HEK293 (cell line): ENCODE results near the gene FIBP.

ENCODE experiments used
- HOXA7 ChIP-seq: sonication (generic); formaldehyde crosslinking; IDR thresholded peaks from 2 replicates; pipeline ENCODE4 v1.8.1; 2022; ENCODE audit warnings: missing genetic modification reagents, borderline replicate concordance
- KLF9 ChIP-seq: fragments of 450-650 bp; formaldehyde crosslinking; IDR thresholded peaks from 2 replicates; pipeline ENCODE4 v1.5.1; 2016; ENCODE audit warnings: missing biosample characterization, missing genetic modification characterization, low read depth
- SCRT1 ChIP-seq: fragments of 450-650 bp; formaldehyde crosslinking; IDR thresholded peaks from 2 replicates; pipeline ENCODE4 v1.5.1; 2016; ENCODE audit warnings: missing biosample characterization, missing genetic modification characterization, borderline replicate concordance
- SETDB1 ChIP-seq: IDR thresholded peaks from one replicate; pipeline ENCODE4 v1.6.1; 2017; ENCODE audit warnings: mild to moderate bottlenecking, low read length, moderate library complexity, mixed read lengths; ENCODE audit not compliant: insufficient read length
- TCF7L2 ChIP-seq: IDR thresholded peaks from 2 replicates; pipeline ENCODE4 v1.6.1; 2011; ENCODE audit warnings: low read depth, mild to moderate bottlenecking, inconsistent platforms, low read length, moderate library complexity, borderline replicate concordance
- YY1 ChIP-seq: fragments of 450-650 bp; formaldehyde crosslinking; IDR thresholded peaks from 2 replicates; pipeline ENCODE4 v1.5.1; 2018; ENCODE audit warnings: missing biosample characterization, missing genetic modification characterization
- YY2 ChIP-seq: fragments of 450-650 bp; formaldehyde crosslinking; IDR thresholded peaks from 2 replicates; pipeline ENCODE4 v1.5.1; 2016; ENCODE audit warnings: missing biosample characterization, missing genetic modification characterization
- ZBTB21 ChIP-seq: fragments of 450-650 bp; formaldehyde crosslinking; IDR thresholded peaks from 2 replicates; pipeline ENCODE4 v1.5.1; 2017; ENCODE audit warnings: missing biosample characterization, missing genetic modification characterization
- ZNF214 ChIP-seq: fragments of 450-650 bp; formaldehyde crosslinking; IDR thresholded peaks from 2 replicates; pipeline ENCODE4 v1.5.1; 2017; ENCODE audit warnings: missing biosample characterization, mild to moderate bottlenecking, missing genetic modification characterization, borderline replicate concordance
- ZNF221 ChIP-seq: fragments of 450-650 bp; formaldehyde crosslinking; IDR thresholded peaks from 2 replicates; pipeline ENCODE4 v1.5.1; 2017; ENCODE audit warnings: missing biosample characterization, missing genetic modification characterization, borderline replicate concordance
- ZNF248 ChIP-seq: fragments of 450-650 bp; formaldehyde crosslinking; IDR thresholded peaks from 2 replicates; pipeline ENCODE4 v1.5.1; 2017; ENCODE audit warnings: missing biosample characterization, missing genetic modification characterization
- ZNF302 ChIP-seq: fragments of 450-650 bp; formaldehyde crosslinking; IDR thresholded peaks from 2 replicates; pipeline ENCODE4 v1.5.1; 2016; ENCODE audit warnings: missing biosample characterization, missing genetic modification characterization, low read depth
- ZNF416 ChIP-seq: fragments of 450-650 bp; formaldehyde crosslinking; IDR thresholded peaks from 2 replicates; pipeline ENCODE4 v1.5.1; 2016; ENCODE audit warnings: missing biosample characterization, missing genetic modification characterization
- ZNF423 ChIP-seq: fragments of 450-650 bp; formaldehyde crosslinking; IDR thresholded peaks from 2 replicates; pipeline ENCODE4 v1.5.1; 2016; ENCODE audit warnings: missing biosample characterization, missing genetic modification characterization
- ZNF426 ChIP-seq: fragments of 450-650 bp; formaldehyde crosslinking; IDR thresholded peaks from 2 replicates; pipeline ENCODE4 v1.5.1; 2017; ENCODE audit warnings: missing biosample characterization, missing genetic modification characterization, mild to moderate bottlenecking, inconsistent platforms, moderate library complexity
- ZNF473 ChIP-seq: fragments of 450-650 bp; formaldehyde crosslinking; IDR thresholded peaks from 2 replicates; pipeline ENCODE4 v1.5.1; 2017; ENCODE audit warnings: missing biosample characterization, missing genetic modification characterization
- ZNF548 ChIP-seq: fragments of 450-650 bp; formaldehyde crosslinking; IDR thresholded peaks from 2 replicates; pipeline ENCODE4 v1.5.1; 2016; ENCODE audit warnings: missing biosample characterization, missing genetic modification characterization
- ZNF560 ChIP-seq: fragments of 450-650 bp; formaldehyde crosslinking; IDR thresholded peaks from 2 replicates; pipeline ENCODE4 v1.5.1; 2017; ENCODE audit warnings: missing biosample characterization, missing genetic modification characterization, borderline replicate concordance
- ZNF701 ChIP-seq: fragments of 450-650 bp; formaldehyde crosslinking; IDR thresholded peaks from 2 replicates; pipeline ENCODE4 v1.5.1; 2016; ENCODE audit warnings: missing biosample characterization, missing genetic modification characterization
- ZNF791 ChIP-seq: fragments of 450-650 bp; formaldehyde crosslinking; IDR thresholded peaks from 2 replicates; pipeline ENCODE4 v1.5.1; 2016; ENCODE audit warnings: missing biosample characterization, missing genetic modification characterization
- ZNF792 ChIP-seq: fragments of 450-650 bp; formaldehyde crosslinking; IDR thresholded peaks from 2 replicates; pipeline ENCODE4 v1.5.1; 2016; ENCODE audit warnings: missing biosample characterization, missing genetic modification characterization
- ZNF843 ChIP-seq: fragments of 450-650 bp; formaldehyde crosslinking; IDR thresholded peaks from 2 replicates; pipeline ENCODE4 v1.5.1; 2016; ENCODE audit warnings: missing biosample characterization, missing genetic modification characterization
- TF ChIP-seq, protein P1 (sequence below): fragments of 450-650 bp; formaldehyde crosslinking; IDR thresholded peaks from 2 replicates; pipeline ENCODE4 v1.5.1; 2016; ENCODE audit warnings: missing biosample characterization, missing genetic modification characterization
- TF ChIP-seq, protein P2 (sequence below): fragments of 450-650 bp; formaldehyde crosslinking; IDR thresholded peaks from 2 replicates; pipeline ENCODE4 v1.5.1; 2016; ENCODE audit warnings: missing biosample characterization, missing genetic modification characterization, low read depth
- TF ChIP-seq, protein P3 (sequence below): fragments of 450-650 bp; formaldehyde crosslinking; IDR thresholded peaks from 2 replicates; pipeline ENCODE4 v1.5.1; 2016; ENCODE audit warnings: missing biosample characterization, missing genetic modification characterization
- TF ChIP-seq, protein P4 (sequence below): fragments of 450-650 bp; formaldehyde crosslinking; IDR thresholded peaks from 2 replicates; pipeline ENCODE4 v1.5.1; 2016; ENCODE audit warnings: missing biosample characterization, missing genetic modification characterization
- TF ChIP-seq, protein P5 (sequence below): fragments of 450-650 bp; formaldehyde crosslinking; IDR thresholded peaks from 2 replicates; pipeline ENCODE4 v1.5.1; 2016; ENCODE audit warnings: missing biosample characterization, missing genetic modification characterization
- TF ChIP-seq, protein P6 (sequence below): fragments of 450-650 bp; formaldehyde crosslinking; optimal IDR thresholded peaks from 2 replicates; pipeline ENCODE3; 2016; ENCODE audit warnings: missing biosample characterization, mild to moderate bottlenecking, missing genetic modification characterization

Gene FIBP

DNA sequence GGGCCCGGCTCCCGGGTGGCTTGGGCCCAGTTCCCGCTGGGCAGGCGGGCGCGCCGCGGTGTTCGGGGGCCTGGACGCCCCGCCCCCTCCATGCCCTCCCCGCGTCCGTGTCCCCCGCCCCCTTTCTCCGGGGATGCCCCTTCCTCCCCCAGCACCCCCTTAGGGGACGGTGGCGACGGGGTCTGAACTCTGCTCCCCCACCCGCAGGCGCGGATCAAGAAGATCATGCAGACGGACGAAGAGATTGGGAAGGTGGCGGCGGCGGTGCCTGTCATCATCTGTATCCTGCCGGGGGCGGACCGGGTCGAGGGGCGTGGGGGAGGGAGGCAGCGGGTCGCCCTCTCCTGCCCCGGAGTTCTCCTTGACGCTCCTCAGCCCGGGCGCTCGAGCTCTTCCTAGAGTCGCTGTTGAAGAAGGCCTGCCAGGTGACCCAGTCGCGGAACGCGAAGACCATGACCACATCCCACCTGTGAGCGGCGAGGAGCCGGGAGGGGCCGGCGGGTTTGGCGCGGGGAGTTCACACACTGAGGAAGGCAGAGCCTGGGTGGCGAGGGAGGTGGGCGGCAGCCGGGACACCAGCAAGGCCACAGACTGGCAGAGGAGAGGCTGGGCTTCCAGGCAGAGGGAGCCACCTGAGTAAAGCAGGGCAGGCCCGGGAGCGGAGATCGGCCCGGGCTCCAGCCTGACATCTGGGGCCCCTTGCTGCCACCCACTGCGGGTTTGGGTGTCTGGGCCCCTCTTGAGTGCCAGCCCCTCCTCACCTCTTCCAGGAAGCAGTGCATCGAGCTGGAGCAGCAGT, 31.5 kb upstream of the FIBP start (continued):
- TF ChIP-seq, protein P1, sequence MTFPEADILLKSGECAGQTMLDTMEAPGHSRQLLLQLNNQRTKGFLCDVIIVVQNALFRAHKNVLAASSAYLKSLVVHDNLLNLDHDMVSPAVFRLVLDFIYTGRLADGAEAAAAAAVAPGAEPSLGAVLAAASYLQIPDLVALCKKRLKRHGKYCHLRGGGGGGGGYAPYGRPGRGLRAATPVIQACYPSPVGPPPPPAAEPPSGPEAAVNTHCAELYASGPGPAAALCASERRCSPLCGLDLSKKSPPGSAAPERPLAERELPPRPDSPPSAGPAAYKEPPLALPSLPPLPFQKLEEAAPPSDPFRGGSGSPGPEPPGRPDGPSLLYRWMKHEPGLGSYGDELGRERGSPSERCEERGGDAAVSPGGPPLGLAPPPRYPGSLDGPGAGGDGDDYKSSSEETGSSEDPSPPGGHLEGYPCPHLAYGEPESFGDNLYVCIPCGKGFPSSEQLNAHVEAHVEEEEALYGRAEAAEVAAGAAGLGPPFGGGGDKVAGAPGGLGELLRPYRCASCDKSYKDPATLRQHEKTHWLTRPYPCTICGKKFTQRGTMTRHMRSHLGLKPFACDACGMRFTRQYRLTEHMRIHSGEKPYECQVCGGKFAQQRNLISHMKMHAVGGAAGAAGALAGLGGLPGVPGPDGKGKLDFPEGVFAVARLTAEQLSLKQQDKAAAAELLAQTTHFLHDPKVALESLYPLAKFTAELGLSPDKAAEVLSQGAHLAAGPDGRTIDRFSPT (tag by site-specific recombination): no peak
- TF ChIP-seq SETDB1 (no peak), SCRT1 (tag by site-specific recombination) (no peak), ZNF248 (tag by site-specific recombination) (no peak), ZNF221 (no peak), ZNF214 (no peak), ZNF426 (tag by site-specific recombination) (no peak), HOXA7 (no peak), ZNF792 (tag by site-specific recombination) (no peak), KLF9 (tag by site-specific recombination) (peak; percentile 75), ZNF548 (tag by site-specific recombination) (no peak), ZNF701 (tag by site-specific recombination) (no peak), YY2 (tag by site-specific recombination) (no peak), ZNF416 (tag by site-specific recombination) (no peak), ZBTB21 (no peak), ZNF473 (no peak), ZNF302 (tag by site-specific recombination) (no peak), ZNF560 (tag by site-specific recombination) (no peak), ZNF423 (tag by site-specific recombination) (no peak), ZNF791 (tag by site-specific recombination) (no peak), YY1 (0 out of 2 replicates have a peak, but pooled peaks have one; percentile 2), ZNF843 (tag by site-specific recombination) (no peak), TCF7L2 (no peak)
- TF ChIP-seq, protein P2, sequence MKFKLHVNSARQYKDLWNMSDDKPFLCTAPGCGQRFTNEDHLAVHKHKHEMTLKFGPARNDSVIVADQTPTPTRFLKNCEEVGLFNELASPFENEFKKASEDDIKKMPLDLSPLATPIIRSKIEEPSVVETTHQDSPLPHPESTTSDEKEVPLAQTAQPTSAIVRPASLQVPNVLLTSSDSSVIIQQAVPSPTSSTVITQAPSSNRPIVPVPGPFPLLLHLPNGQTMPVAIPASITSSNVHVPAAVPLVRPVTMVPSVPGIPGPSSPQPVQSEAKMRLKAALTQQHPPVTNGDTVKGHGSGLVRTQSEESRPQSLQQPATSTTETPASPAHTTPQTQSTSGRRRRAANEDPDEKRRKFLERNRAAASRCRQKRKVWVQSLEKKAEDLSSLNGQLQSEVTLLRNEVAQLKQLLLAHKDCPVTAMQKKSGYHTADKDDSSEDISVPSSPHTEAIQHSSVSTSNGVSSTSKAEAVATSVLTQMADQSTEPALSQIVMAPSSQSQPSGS (tag by site-specific recombination): no peak
- TF ChIP-seq, protein P3, sequence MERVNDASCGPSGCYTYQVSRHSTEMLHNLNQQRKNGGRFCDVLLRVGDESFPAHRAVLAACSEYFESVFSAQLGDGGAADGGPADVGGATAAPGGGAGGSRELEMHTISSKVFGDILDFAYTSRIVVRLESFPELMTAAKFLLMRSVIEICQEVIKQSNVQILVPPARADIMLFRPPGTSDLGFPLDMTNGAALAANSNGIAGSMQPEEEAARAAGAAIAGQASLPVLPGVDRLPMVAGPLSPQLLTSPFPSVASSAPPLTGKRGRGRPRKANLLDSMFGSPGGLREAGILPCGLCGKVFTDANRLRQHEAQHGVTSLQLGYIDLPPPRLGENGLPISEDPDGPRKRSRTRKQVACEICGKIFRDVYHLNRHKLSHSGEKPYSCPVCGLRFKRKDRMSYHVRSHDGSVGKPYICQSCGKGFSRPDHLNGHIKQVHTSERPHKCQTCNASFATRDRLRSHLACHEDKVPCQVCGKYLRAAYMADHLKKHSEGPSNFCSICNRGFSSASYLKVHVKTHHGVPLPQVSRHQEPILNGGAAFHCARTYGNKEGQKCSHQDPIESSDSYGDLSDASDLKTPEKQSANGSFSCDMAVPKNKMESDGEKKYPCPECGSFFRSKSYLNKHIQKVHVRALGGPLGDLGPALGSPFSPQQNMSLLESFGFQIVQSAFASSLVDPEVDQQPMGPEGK: peak; percentile 12; the same call in 1 of the 2 replicates
- TF ChIP-seq, protein P4, sequence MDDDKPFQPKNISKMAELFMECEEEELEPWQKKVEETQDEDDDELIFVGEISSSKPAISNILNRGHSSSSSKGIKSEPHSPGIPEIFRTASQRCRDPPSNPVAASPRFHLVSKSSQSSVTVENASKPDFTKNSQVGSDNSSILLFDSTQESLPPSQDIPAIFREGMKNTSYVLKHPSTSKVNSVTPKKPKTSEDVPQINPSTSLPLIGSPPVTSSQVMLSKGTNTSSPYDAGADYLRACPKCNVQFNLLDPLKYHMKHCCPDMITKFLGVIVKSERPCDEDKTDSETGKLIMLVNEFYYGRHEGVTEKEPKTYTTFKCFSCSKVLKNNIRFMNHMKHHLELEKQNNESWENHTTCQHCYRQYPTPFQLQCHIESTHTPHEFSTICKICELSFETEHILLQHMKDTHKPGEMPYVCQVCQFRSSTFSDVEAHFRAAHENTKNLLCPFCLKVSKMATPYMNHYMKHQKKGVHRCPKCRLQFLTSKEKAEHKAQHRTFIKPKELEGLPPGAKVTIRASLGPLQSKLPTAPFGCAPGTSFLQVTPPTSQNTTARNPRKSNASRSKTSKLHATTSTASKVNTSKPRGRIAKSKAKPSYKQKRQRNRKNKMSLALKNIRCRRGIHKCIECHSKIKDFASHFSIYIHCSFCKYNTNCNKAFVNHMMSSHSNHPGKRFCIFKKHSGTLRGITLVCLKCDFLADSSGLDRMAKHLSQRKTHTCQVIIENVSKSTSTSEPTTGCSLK (tag by site-specific recombination): no peak
- TF ChIP-seq, protein P5, sequence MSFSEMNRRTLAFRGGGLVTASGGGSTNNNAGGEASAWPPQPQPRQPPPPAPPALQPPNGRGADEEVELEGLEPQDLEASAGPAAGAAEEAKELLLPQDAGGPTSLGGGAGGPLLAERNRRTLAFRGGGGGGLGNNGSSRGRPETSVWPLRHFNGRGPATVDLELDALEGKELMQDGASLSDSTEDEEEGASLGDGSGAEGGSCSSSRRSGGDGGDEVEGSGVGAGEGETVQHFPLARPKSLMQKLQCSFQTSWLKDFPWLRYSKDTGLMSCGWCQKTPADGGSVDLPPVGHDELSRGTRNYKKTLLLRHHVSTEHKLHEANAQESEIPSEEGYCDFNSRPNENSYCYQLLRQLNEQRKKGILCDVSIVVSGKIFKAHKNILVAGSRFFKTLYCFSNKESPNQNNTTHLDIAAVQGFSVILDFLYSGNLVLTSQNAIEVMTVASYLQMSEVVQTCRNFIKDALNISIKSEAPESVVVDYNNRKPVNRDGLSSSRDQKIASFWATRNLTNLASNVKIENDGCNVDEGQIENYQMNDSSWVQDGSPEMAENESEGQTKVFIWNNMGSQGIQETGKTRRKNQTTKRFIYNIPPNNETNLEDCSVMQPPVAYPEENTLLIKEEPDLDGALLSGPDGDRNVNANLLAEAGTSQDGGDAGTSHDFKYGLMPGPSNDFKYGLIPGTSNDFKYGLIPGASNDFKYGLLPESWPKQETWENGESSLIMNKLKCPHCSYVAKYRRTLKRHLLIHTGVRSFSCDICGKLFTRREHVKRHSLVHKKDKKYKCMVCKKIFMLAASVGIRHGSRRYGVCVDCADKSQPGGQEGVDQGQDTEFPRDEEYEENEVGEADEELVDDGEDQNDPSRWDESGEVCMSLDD (tag by site-specific recombination): no peak
- TF ChIP-seq, protein P6, sequence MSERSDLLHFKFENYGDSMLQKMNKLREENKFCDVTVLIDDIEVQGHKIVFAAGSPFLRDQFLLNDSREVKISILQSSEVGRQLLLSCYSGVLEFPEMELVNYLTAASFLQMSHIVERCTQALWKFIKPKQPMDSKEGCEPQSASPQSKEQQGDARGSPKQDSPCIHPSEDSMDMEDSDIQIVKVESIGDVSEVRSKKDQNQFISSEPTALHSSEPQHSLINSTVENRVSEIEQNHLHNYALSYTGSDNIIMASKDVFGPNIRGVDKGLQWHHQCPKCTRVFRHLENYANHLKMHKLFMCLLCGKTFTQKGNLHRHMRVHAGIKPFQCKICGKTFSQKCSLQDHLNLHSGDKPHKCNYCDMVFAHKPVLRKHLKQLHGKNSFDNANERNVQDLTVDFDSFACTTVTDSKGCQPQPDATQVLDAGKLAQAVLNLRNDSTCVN (tag by site-specific recombination): peak; percentile 44
